ENCODE measurements around the gene LSMEM2. TPM values are rescaled to one million over a fixed set of nuclear protein-coding genes. Genes with fewer than 3 reads are reported as not detected.

Gene LSMEM2
- total RNA-seq, 4 donors from 2014 or later, result 0.90 to 1.5 TPM; not detected in 2

GRCh38 chr3:50321336-50322114, 42.6 kb downstream of the LSMEM2 start:
- intact Hi-C loops (cut with DNase I; ENCODE audit: low total_unique reads), result no loop called here

GRCh38 chr3:50322115-50322385, 43.2 kb downstream of the LSMEM2 start:
- Histone ChIP-seq H3K9me3 (no peaks in the 10 kb centered on the region), H3K36me3 (no peaks in the 10 kb centered on the region), H3K27ac (peak overlapping the region; percentile 95 to 96), H3K4me3 (peak overlapping the region; percentile 71 to 83), H3K4me1 (peaks cover 0 to 33% of the 10 kb centered on the region in 2 donors), H3K27me3 (no peaks in the 10 kb centered on the region)
- no peak for DNase-seq
- intact Hi-C loops (cut with DNase I; ENCODE audit: low total_unique reads), result no loop called here
- TF ChIP-seq POLR2A (IDR thresholded peaks at IDR 0.05) (peak in 1 of 2 donors; percentile 29), CTCF (IDR thresholded peaks at IDR 0.05) (no peak)

More at GRCh38 chr3:50321336-50322114, 42.6 kb downstream of the LSMEM2 start:
- Histone ChIP-seq H3K4me1 (peaks cover 0 to 32% of the 10 kb centered on the region in 2 donors), H3K4me3 (peak overlapping the region; percentile 71 to 83), H3K27ac (peak overlapping the region; percentile 95 to 96), H3K27me3 (no peaks in the 10 kb centered on the region), H3K36me3 (no peaks in the 10 kb centered on the region), H3K9me3 (no peaks in the 10 kb centered on the region)
- DNase-seq, result peak; percentile 88 to 90
- TF ChIP-seq CTCF (IDR thresholded peaks at IDR 0.05) (peak; percentile 28 to 58 (median 48)), POLR2A (IDR thresholded peaks at IDR 0.05) (peak; percentile 23 to 72)

- H3K9me3 ChIP-seq, result no peaks in the 10 kb centered on the region
- peaks cover 0 to 33% of the 10 kb centered on the region in 2 donors for H3K4me1 ChIP-seq
- intact Hi-C loops (cut with DNase I; ENCODE audit: low total_unique reads), result no loop called here
- H3K36me3 ChIP-seq, result no peaks in the 10 kb centered on the region
- H3K27me3 ChIP-seq, result no peaks in the 10 kb centered on the region
- H3K4me3 ChIP-seq, result peak within 1 kb of the TSS; percentile 71 to 83
- DNase-seq, result peak; percentile 66 to 84
- peak in 1 of 2 donors; percentile 6 for TF ChIP-seq POLR2A (IDR thresholded peaks at IDR 0.05)
- no peak for TF ChIP-seq CTCF (IDR thresholded peaks at IDR 0.05)
- H3K27ac ChIP-seq, result peak within 1 kb of the TSS; percentile 95 to 96
Measured at GRCh38 chr3:50322386-50323091, 43.7 kb downstream of the LSMEM2 start, which contains the start of gene HYAL2. Gene HYAL2, minus strand, starts transcription at chr3:50322745. Its CDS starts 2,256 bp downstream, at chr3:50320489.

GRCh38 chr3:50323092-50323600, 44.3 kb downstream of the LSMEM2 start:
- H3K4me3 ChIP-seq, result no peak overlapping the region
- no peaks in the 10 kb centered on the region for H3K9me3 ChIP-seq
- peak overlapping the region; percentile 95 to 96 for H3K27ac ChIP-seq
- TF ChIP-seq CTCF (IDR thresholded peaks at IDR 0.05) (no peak), POLR2A (IDR thresholded peaks at IDR 0.05) (no peak)
- H3K27me3 ChIP-seq, result no peaks in the 10 kb centered on the region
- no peaks in the 10 kb centered on the region for H3K36me3 ChIP-seq
- intact Hi-C loops (cut with DNase I; ENCODE audit: low total_unique reads), result no loop called here
- H3K4me1 ChIP-seq, result peaks cover 0 to 29% of the 10 kb centered on the region in 2 donors
- peak in 1 of 2 donors; percentile 61 for DNase-seq

All from uterus (tissue), 4 donors.